ENCODE measurements around the gene SPEN. TPM values are rescaled to one million over a fixed set of nuclear protein-coding genes. Genes with fewer than 3 reads are reported as not detected.

The SPEN gene
- total RNA-seq, 2 experiments from 2014 or later: 37.0 to 41.9 TPM

GRCh38 chr1:15954316-15954715, 106.8 kb downstream of the SPEN start:
- Mint-ChIP-seq H3K27ac (peak overlapping the region; percentile 57), H3K36me3 (peaks cover 9% of the 10 kb centered on the region), H3K4me1 (ENCODE audit: low read depth) (peaks cover 87% of the 10 kb centered on the region), H3K4me3 (no peak overlapping the region), H3K27me3 (no peaks in the 10 kb centered on the region), H3K9me3 (no peaks in the 10 kb centered on the region)
- DNase-seq: no peak
- ChIA-PET POLR2A (interaction anchor here (1.1 to 1.2 kb wide), 2 partner anchors 21 to 29 kb away, joined by 3 to 5 read pairs; no protein-coding TSS in a partner anchor), CTCF (interaction anchor here (0.7 kb wide), 1 partner anchor 40 kb away, joined by 3 read pairs; no protein-coding TSS in a partner anchor)
- intact Hi-C loops (cut with micrococcal nuclease): no loop called here

- ChIA-PET POLR2A (interaction anchor here (1.2 to 1.8 kb wide), 2 partner anchors 11 to 20 kb away, joined by 5 to 6 read pairs; partner anchors contain the start of gene ZBTB17), CTCF (interaction anchor here (1.2 kb wide), 1 partner anchor 14 kb away, joined by 3 read pairs; no protein-coding TSS in a partner anchor)
- Mint-ChIP-seq H3K27me3 (no peaks in the 10 kb centered on the region), H3K9me3 (no peaks in the 10 kb centered on the region), H3K4me1 (ENCODE audit: low read depth) (peaks cover 87% of the 10 kb centered on the region), H3K4me3 (no peak overlapping the region), H3K36me3 (peaks cover 9% of the 10 kb centered on the region), H3K27ac (peak overlapping the region; percentile 71)
- intact Hi-C loops (cut with micrococcal nuclease): no loop called here
- no peak for DNase-seq
These were observed 108.0 kb downstream of the SPEN start for GRCh38 chr1:15955552-15955951.

GRCh38 chr1:15956150-15956549, 108.6 kb downstream of the SPEN start:
- no peaks in the 10 kb centered on the region for H3K9me3 Mint-ChIP-seq
- POLR2A ChIA-PET: interaction anchor here (1.2 to 1.8 kb wide), 2 partner anchors 10 to 19 kb away, joined by 5 to 6 read pairs; partner anchors contain the start of gene ZBTB17
- H3K27me3 Mint-ChIP-seq: no peaks in the 10 kb centered on the region
- DNase-seq: no peak
- H3K36me3 Mint-ChIP-seq: peaks cover 9% of the 10 kb centered on the region
- no peak overlapping the region for H3K4me3 Mint-ChIP-seq
- intact Hi-C loops (cut with micrococcal nuclease): no loop called here
- CTCF ChIA-PET: interaction anchor here (1.0 to 1.2 kb wide), 2 partner anchors 13 to 53 kb away, joined by 3 read pairs; no protein-coding TSS in a partner anchor
- peak overlapping the region; percentile 71 for H3K27ac Mint-ChIP-seq
- peaks cover 87% of the 10 kb centered on the region for H3K4me1 Mint-ChIP-seq (ENCODE audit: low read depth)

- CTCF ChIA-PET: interaction anchor here (1.0 to 2.3 kb wide), 3 partner anchors 8 to 166 kb away, joined by 3 to 9 read pairs (median 3); no protein-coding TSS in a partner anchor
- H3K4me3 Mint-ChIP-seq: no peak overlapping the region
These were observed 110.0 kb downstream of the SPEN start for GRCh38 chr1:15957221-15958095.

GRCh38 chr1:15958111-15958510, 110.6 kb downstream of the SPEN start:
- H3K4me1 Mint-ChIP-seq (ENCODE audit: low read depth): peaks cover 85% of the 10 kb centered on the region
- H3K9me3 Mint-ChIP-seq: no peaks in the 10 kb centered on the region
- no peak overlapping the region for H3K4me3 Mint-ChIP-seq
- POLR2A ChIA-PET: interaction anchor here (2.4 kb wide), 1 partner anchor 9 kb away, joined by 9 read pairs; no protein-coding TSS in a partner anchor
- CTCF ChIA-PET: interaction anchor here (1.0 to 2.3 kb wide), 3 partner anchors 8 to 167 kb away, joined by 3 to 9 read pairs (median 3); no protein-coding TSS in a partner anchor
- DNase-seq: no peak
- intact Hi-C loops (cut with micrococcal nuclease): loop anchor here (1.0 kb wide), 1 partner anchor 8 kb away; no protein-coding TSS in a partner anchor
- peaks cover 7% of the 10 kb centered on the region for H3K36me3 Mint-ChIP-seq
- no peaks in the 10 kb centered on the region for H3K27me3 Mint-ChIP-seq
- H3K27ac Mint-ChIP-seq: peak overlapping the region; percentile 23

More at GRCh38 chr1:15957221-15958095, 110.0 kb downstream of the SPEN start:
- Mint-ChIP-seq H3K4me1 (ENCODE audit: low read depth) (peaks cover 86% of the 10 kb centered on the region), H3K36me3 (peaks cover 7% of the 10 kb centered on the region), H3K9me3 (no peaks in the 10 kb centered on the region), H3K27ac (peak overlapping the region; percentile 55), H3K27me3 (no peaks in the 10 kb centered on the region)
- POLR2A ChIA-PET: interaction anchor here (1.8 to 2.4 kb wide), 2 partner anchors 8 to 9 kb away, joined by 6 to 9 read pairs; no protein-coding TSS in a partner anchor
- DNase-seq: no peak
- intact Hi-C loops (cut with micrococcal nuclease): loop anchor here (1.0 kb wide), 1 partner anchor 9 kb away; no protein-coding TSS in a partner anchor

GRCh38 chr1:15958793-15959192, 111.3 kb downstream of the SPEN start:
- POLR2A ChIA-PET: interaction anchor here (1.4 to 2.6 kb wide), 3 partner anchors 9 to 17 kb away, joined by 3 to 10 read pairs (median 9); partner anchors contain the start of gene ZBTB17

GRCh38 chr1:15959424-15959823, 111.9 kb downstream of the SPEN start:
- DNase-seq: no peak
- H3K36me3 Mint-ChIP-seq: peaks cover 6% of the 10 kb centered on the region
- CTCF ChIA-PET: interaction anchor here (2.3 kb wide), 1 partner anchor 168 kb away, joined by 9 read pairs; no protein-coding TSS in a partner anchor
- no peaks in the 10 kb centered on the region for H3K9me3 Mint-ChIP-seq
- H3K4me3 Mint-ChIP-seq: no peak overlapping the region
- H3K4me1 Mint-ChIP-seq (ENCODE audit: low read depth): peaks cover 88% of the 10 kb centered on the region
- H3K27ac Mint-ChIP-seq: peak overlapping the region; percentile 73
- no peaks in the 10 kb centered on the region for H3K27me3 Mint-ChIP-seq
- intact Hi-C loops (cut with micrococcal nuclease): loop anchor here (1.0 kb wide), 1 partner anchor 8 kb away; no protein-coding TSS in a partner anchor
- POLR2A ChIA-PET: interaction anchor here (1.4 to 2.6 kb wide), 4 partner anchors 8 to 16 kb away, joined by 3 to 10 read pairs (median 10); partner anchors contain the start of gene ZBTB17

More at GRCh38 chr1:15958793-15959192, 111.3 kb downstream of the SPEN start:
- Mint-ChIP-seq H3K9me3 (no peaks in the 10 kb centered on the region), H3K36me3 (peaks cover 7% of the 10 kb centered on the region), H3K27ac (peak overlapping the region; percentile 73), H3K4me3 (no peak overlapping the region), H3K4me1 (ENCODE audit: low read depth) (peaks cover 88% of the 10 kb centered on the region), H3K27me3 (no peaks in the 10 kb centered on the region)
- CTCF ChIA-PET: interaction anchor here (2.3 kb wide), 1 partner anchor 167 kb away, joined by 9 read pairs; no protein-coding TSS in a partner anchor
- no peak for DNase-seq
- intact Hi-C loops (cut with micrococcal nuclease): loop anchor here (1.0 kb wide), 2 partner anchors 7 to 8 kb away; no protein-coding TSS in a partner anchor

- no peaks in the 10 kb centered on the region for H3K27me3 Mint-ChIP-seq
- H3K27ac Mint-ChIP-seq: peak overlapping the region; percentile 73
- H3K4me3 Mint-ChIP-seq: no peak overlapping the region
- ChIA-PET CTCF (interaction anchor here (2.3 kb wide), 1 partner anchor 168 kb away, joined by 9 read pairs; no protein-coding TSS in a partner anchor), POLR2A (interaction anchor here (1.4 to 2.6 kb wide), 4 partner anchors 9 to 16 kb away, joined by 3 to 10 read pairs (median 10); partner anchors contain the start of gene ZBTB17)
- H3K4me1 Mint-ChIP-seq (ENCODE audit: low read depth): peaks cover 90% of the 10 kb centered on the region
- peak; percentile 61 for DNase-seq
- H3K9me3 Mint-ChIP-seq: no peaks in the 10 kb centered on the region
- intact Hi-C loops (cut with micrococcal nuclease): loop anchor here (1.0 kb wide), 1 partner anchor 9 kb away; no protein-coding TSS in a partner anchor
- peaks cover 5% of the 10 kb centered on the region for H3K36me3 Mint-ChIP-seq
These were observed 112.4 kb downstream of the SPEN start for GRCh38 chr1:15959827-15960446.

- intact Hi-C loops (cut with micrococcal nuclease): no loop called here
- peaks cover 3% of the 10 kb centered on the region for H3K36me3 Mint-ChIP-seq
- ChIA-PET CTCF (no interaction called here), POLR2A (interaction anchor here (1.6 to 6.8 kb wide), 3 partner anchors 10 to 15 kb away, joined by 10 to 95 read pairs (median 10); partner anchors contain the start of gene ZBTB17)
- no peaks in the 10 kb centered on the region for H3K9me3 Mint-ChIP-seq
- peaks cover 91% of the 10 kb centered on the region for H3K4me1 Mint-ChIP-seq (ENCODE audit: low read depth)
- no peak overlapping the region for H3K27ac Mint-ChIP-seq
- DNase-seq: no peak
- no peaks in the 10 kb centered on the region for H3K27me3 Mint-ChIP-seq
- no peak overlapping the region for H3K4me3 Mint-ChIP-seq
These were observed 113.3 kb downstream of the SPEN start for GRCh38 chr1:15960808-15961207.

- Mint-ChIP-seq H3K27ac (no peak overlapping the region), H3K4me1 (ENCODE audit: low read depth) (peaks cover 91% of the 10 kb centered on the region), H3K9me3 (no peaks in the 10 kb centered on the region), H3K36me3 (peaks cover 3% of the 10 kb centered on the region), H3K27me3 (no peaks in the 10 kb centered on the region), H3K4me3 (no peak overlapping the region)
- DNase-seq: no peak
- POLR2A ChIA-PET: interaction anchor here (1.0 to 6.8 kb wide), 2 partner anchors 11 to 14 kb away, joined by 3 to 95 read pairs; partner anchors contain the start of gene ZBTB17
- CTCF ChIA-PET: no interaction called here
- intact Hi-C loops (cut with micrococcal nuclease): no loop called here
These were observed 114.0 kb downstream of the SPEN start for GRCh38 chr1:15961492-15961891.

GRCh38 chr1:15962176-15962575, 114.7 kb downstream of the SPEN start:
- DNase-seq: no peak
- peaks cover 4% of the 10 kb centered on the region for H3K36me3 Mint-ChIP-seq
- intact Hi-C loops (cut with micrococcal nuclease): no loop called here
- H3K4me3 Mint-ChIP-seq: no peak overlapping the region
- ChIA-PET POLR2A (interaction anchor here (1.0 to 6.8 kb wide), 3 partner anchors 11 to 14 kb away, joined by 3 to 95 read pairs (median 4); partner anchors contain the start of gene ZBTB17), CTCF (no interaction called here)
- H3K27me3 Mint-ChIP-seq: no peaks in the 10 kb centered on the region
- no peak overlapping the region for H3K27ac Mint-ChIP-seq
- peaks cover 94% of the 10 kb centered on the region for H3K4me1 Mint-ChIP-seq (ENCODE audit: low read depth)
- H3K9me3 Mint-ChIP-seq: no peaks in the 10 kb centered on the region
